ENCODE results near the gene C22orf39. TPM values are rescaled to one million over a fixed set of nuclear protein-coding genes. Genes with fewer than 3 reads are reported as not detected.

Gene C22orf39
- total and polyA plus RNA-seq, 10 of the 15 experiments (the other 5 are each of a cell fraction or from before 2014, with no cell fraction given): 6.7 to 47.0 (median 26.5) TPM

- TF ChIP-seq FOXM1 (IDR thresholded peaks at IDR 0.05; ENCODE audit: low read depth, low read length): no peak
- TF ChIP-seq ZNF384 (IDR thresholded peaks at IDR 0.05; ENCODE audit: borderline replicate concordance, low read depth, low read length): no peak
- TF ChIP-seq ATF7 (IDR thresholded peaks at IDR 0.05; ENCODE audit: low read depth): no peak
- no peak for TF ChIP-seq CREM (IDR thresholded peaks at IDR 0.05; ENCODE audit: low read depth)
These were observed 36.2 kb upstream of the C22orf39 start (continued) for GRCh38 chr22:19483481-19484244.

DNA sequence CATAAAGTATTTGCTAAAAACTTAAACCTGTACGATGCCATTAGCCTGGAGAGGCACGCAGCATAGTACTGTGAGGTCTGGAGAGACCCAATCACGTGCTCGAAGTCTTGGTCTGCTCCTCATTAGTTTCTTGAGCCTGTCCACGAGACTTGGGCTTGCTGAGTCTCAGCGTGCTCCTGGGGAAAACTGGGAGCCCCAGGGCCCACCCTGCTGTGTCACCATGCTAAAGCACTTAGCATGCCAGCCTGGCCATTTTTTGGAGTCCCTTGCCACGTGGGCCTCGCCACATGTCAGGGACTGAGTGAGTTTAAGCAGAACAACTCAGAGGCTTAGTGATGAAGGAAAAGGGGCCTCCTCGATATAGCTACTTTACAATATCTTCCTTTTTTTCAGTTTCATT, 34.8 kb upstream of the C22orf39 start:
- POLR2A ChIA-PET: no interaction called here
- Histone ChIP-seq H3K27me3 (replicated peaks in 1 of 2; ENCODE audit: control insufficient read depth in 2 of 2, insufficient read depth in 2 of 2, low read length in 1 of 2) (no peaks in the 10 kb centered on the region), H3K9me3 (replicated peaks; ENCODE audit: control insufficient read depth, insufficient read depth, low read length) (no peaks in the 10 kb centered on the region), H3K4me1 (ENCODE audit: control insufficient read depth, insufficient read depth, low read length) (no peaks in the 10 kb centered on the region), H3K4me3 (no peak overlapping the region), H2AFZ (ENCODE audit: control insufficient read depth, low read depth, low read length) (no peak overlapping the region), H3K9ac (ENCODE audit: control insufficient read depth, insufficient read depth, low read length) (no peak overlapping the region), H4K20me1 (ENCODE audit: control insufficient read depth, insufficient read depth) (no peaks in the 10 kb centered on the region), H3K79me2 (ENCODE audit: control insufficient read depth, insufficient read depth, low read length) (peaks cover 28% of the 10 kb centered on the region), H3K27ac (ENCODE audit: control insufficient read depth, insufficient read depth) (no peak overlapping the region), H3K4me2 (ENCODE audit: control insufficient read depth, insufficient read depth) (no peak overlapping the region), H3K36me3 (ENCODE audit: control insufficient read depth in 2 of 2, insufficient read depth in 2 of 2, low read length in 1 of 2) (peaks cover 6 to 8% of the 10 kb centered on the region in 2 experiments; a peak in 3 of 4 replicates)
- no TSS peak for BruUV-seq (replicated peaks)
- in situ Hi-C loops (cut with MboI) (no loop called here), intact Hi-C loops (cut with micrococcal nuclease; ENCODE audit: unreplicated experiment) (no loop called here)
- DNase-seq (ENCODE audit: low read depth, low spot score) (no peak), FAIRE-seq (no peak), ATAC-seq (no peak)
- TF ChIP-seq, protein P1, sequence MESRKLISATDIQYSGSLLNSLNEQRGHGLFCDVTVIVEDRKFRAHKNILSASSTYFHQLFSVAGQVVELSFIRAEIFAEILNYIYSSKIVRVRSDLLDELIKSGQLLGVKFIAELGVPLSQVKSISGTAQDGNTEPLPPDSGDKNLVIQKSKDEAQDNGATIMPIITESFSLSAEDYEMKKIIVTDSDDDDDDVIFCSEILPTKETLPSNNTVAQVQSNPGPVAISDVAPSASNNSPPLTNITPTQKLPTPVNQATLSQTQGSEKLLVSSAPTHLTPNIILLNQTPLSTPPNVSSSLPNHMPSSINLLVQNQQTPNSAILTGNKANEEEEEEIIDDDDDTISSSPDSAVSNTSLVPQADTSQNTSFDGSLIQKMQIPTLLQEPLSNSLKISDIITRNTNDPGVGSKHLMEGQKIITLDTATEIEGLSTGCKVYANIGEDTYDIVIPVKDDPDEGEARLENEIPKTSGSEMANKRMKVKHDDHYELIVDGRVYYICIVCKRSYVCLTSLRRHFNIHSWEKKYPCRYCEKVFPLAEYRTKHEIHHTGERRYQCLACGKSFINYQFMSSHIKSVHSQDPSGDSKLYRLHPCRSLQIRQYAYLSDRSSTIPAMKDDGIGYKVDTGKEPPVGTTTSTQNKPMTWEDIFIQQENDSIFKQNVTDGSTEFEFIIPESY (IDR thresholded peaks at IDR 0.05): no peak
- TF ChIP-seq, protein P2, sequence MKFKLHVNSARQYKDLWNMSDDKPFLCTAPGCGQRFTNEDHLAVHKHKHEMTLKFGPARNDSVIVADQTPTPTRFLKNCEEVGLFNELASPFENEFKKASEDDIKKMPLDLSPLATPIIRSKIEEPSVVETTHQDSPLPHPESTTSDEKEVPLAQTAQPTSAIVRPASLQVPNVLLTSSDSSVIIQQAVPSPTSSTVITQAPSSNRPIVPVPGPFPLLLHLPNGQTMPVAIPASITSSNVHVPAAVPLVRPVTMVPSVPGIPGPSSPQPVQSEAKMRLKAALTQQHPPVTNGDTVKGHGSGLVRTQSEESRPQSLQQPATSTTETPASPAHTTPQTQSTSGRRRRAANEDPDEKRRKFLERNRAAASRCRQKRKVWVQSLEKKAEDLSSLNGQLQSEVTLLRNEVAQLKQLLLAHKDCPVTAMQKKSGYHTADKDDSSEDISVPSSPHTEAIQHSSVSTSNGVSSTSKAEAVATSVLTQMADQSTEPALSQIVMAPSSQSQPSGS (IDR thresholded peaks at IDR 0.05; ENCODE audit: low read length): no peak
- TF ChIP-seq NR2C2 (IDR thresholded peaks at IDR 0.05; ENCODE audit: borderline replicate concordance, control insufficient read depth, insufficient read length, low read depth) (no peak), BACH1 (IDR thresholded peaks at IDR 0.05; ENCODE audit: borderline replicate concordance) (no peak), PML (IDR thresholded peaks at IDR 0.05; ENCODE audit: low read length) (no peak), MEF2B (IDR thresholded peaks at IDR 0.05; ENCODE audit: partially characterized antibody, poor library complexity, severe bottlenecking) (no peak), STAT1 (conservative IDR thresholded peaks at IDR 0.05) (no peak), ASH2L (IDR thresholded peaks at IDR 0.05; ENCODE audit: borderline replicate concordance, low read depth) (no peak), SMARCA5 (IDR thresholded peaks at IDR 0.05) (no peak), ATF7 (IDR thresholded peaks at IDR 0.05; ENCODE audit: low read depth) (no peak), HDGF (IDR thresholded peaks at IDR 0.05) (no peak), USF1 (IDR thresholded peaks at IDR 0.05; ENCODE audit: borderline replicate concordance, extremely low read length, insufficient read depth, low read depth, low read length) (no peak)
- TF ChIP-seq, protein P3, sequence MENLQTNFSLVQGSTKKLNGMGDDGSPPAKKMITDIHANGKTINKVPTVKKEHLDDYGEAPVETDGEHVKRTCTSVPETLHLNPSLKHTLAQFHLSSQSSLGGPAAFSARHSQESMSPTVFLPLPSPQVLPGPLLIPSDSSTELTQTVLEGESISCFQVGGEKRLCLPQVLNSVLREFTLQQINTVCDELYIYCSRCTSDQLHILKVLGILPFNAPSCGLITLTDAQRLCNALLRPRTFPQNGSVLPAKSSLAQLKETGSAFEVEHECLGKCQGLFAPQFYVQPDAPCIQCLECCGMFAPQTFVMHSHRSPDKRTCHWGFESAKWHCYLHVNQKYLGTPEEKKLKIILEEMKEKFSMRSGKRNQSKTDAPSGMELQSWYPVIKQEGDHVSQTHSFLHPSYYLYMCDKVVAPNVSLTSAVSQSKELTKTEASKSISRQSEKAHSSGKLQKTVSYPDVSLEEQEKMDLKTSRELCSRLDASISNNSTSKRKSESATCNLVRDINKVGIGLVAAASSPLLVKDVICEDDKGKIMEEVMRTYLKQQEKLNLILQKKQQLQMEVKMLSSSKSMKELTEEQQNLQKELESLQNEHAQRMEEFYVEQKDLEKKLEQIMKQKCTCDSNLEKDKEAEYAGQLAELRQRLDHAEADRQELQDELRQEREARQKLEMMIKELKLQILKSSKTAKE (IDR thresholded peaks at IDR 0.05; ENCODE audit: low read depth, poor library complexity, severe bottlenecking): no peak
- RAD21 ChIA-PET (ENCODE audit: unreplicated experiment): no interaction called here
- SMC1A ChIA-PET (ENCODE audit: uncharacterized antibody, unreplicated experiment): no interaction called here
- CTCF ChIA-PET: interaction anchor here (1.0 kb wide), 1 partner anchor 148 kb away, joined by 3 read pairs; no protein-coding TSS in a partner anchor
- WGBS (ENCODE audit: insufficient coverage, insufficient replicate concordance, low lambda C conversion rate, missing lambda C conversion rate): 86% methylated on average over 9 of the region's 9 CpGs
